T47D (cell line): Measurements from ENCODE around the gene PTPN21.
"Not testable (repeated sequence)": the region's sequence is repeated elsewhere in the genome, so short reads cannot be mapped to it uniquely, and the experiment has no call there.

Source experiments
- DNase-seq, 2 experiments: peaks; one replicate each; pipeline versions ENCODE4 v3.0.0 to v3.0.0-alpha.2; 2011 to 2012; ENCODE audit warnings: low read depth in 1 of 2, low spot score in 1 of 2
- JUND ChIP-seq: IDR thresholded peaks from 2 replicates; pipeline ENCODE4 v1.6.1; 2012; ENCODE audit warnings: low read depth
- in situ Hi-C: cut with HindIII; loops from 2 replicates; pipeline ENCODE4 v1.10.0; 2016; ENCODE audit warnings: low sequenced_read_pairs, low pct_unique_long_range_greater_than_20kb

Gene PTPN21

GRCh38 chr14:88546621-88547385 is 8.0 kb downstream of the PTPN21 start:
- peak; percentile 70 to 74 for DNase-seq
- 0 out of 2 replicates have a peak, but pooled peaks have one; percentile 19 for TF ChIP-seq JUND
- in situ Hi-C loops = no loop called here

- no peak for TF ChIP-seq JUND
- in situ Hi-C loops = no loop called here
- DNase-seq = no peak
Measured at GRCh38 chr14:88545256-88545655, 9.6 kb downstream of the PTPN21 start.

- in situ Hi-C loops = no loop called here
- TF ChIP-seq JUND = peak; percentile 71
- peak in 1 of 2 experiments; percentile 77 for DNase-seq
Measured at GRCh38 chr14:88542857-88543795, 11.7 kb downstream of the PTPN21 start.

- DNase-seq = no peak
- in situ Hi-C loops = no loop called here
- no peak for TF ChIP-seq JUND
Measured at GRCh38 chr14:88541324-88541723, 13.5 kb downstream of the PTPN21 start.

- DNase-seq = no peak
- no peak for TF ChIP-seq JUND
- in situ Hi-C loops = no loop called here
Measured at GRCh38 chr14:88535813-88536212, 19.0 kb downstream of the PTPN21 start.

GRCh38 chr14:88535149-88535548 is 19.7 kb downstream of the PTPN21 start:
- in situ Hi-C loops = no loop called here
- TF ChIP-seq JUND = no peak
- peak in 1 of 2 experiments; percentile 87 for DNase-seq

- in situ Hi-C loops = no loop called here
Measured at GRCh38 chr14:88533064-88533602, 21.7 kb downstream of the PTPN21 start.

GRCh38 chr14:88529889-88530288 is 24.9 kb downstream of the PTPN21 start:
- DNase-seq, in situ Hi-C loops: not testable (repeated sequence)

More at GRCh38 chr14:88533064-88533602, 21.7 kb downstream of the PTPN21 start:
- no peak for DNase-seq
- TF ChIP-seq JUND = no peak

- in situ Hi-C loops = no loop called here
- no peak for TF ChIP-seq JUND
Measured at GRCh38 chr14:88522393-88522792, 32.4 kb downstream of the PTPN21 start.

GRCh38 chr14:88521818-88522217 is 33.0 kb downstream of the PTPN21 start:
- peak; percentile 72; the same call in 1 of the 2 replicates for TF ChIP-seq JUND
- in situ Hi-C loops = no loop called here
- no peak for DNase-seq

More at GRCh38 chr14:88522393-88522792, 32.4 kb downstream of the PTPN21 start:
- no peak for DNase-seq

- in situ Hi-C loops = no loop called here
- no peak for TF ChIP-seq JUND
- DNase-seq = no peak
Measured at GRCh38 chr14:88519907-88520306, 34.9 kb downstream of the PTPN21 start.

GRCh38 chr14:88518592-88519512 is 36.0 kb downstream of the PTPN21 start:
- in situ Hi-C loops = no loop called here
- DNase-seq = no peak
- no peak for TF ChIP-seq JUND
